Stimulated activated CD8-positive, alpha-beta memory T cell treated with anti-CD3 and anti-CD28 coated beads, Interleukin-4, amount 100 ng/mL, for 48 hours (primary cell): Measurements from ENCODE around the gene HSD3B7.

Source experiments
- DNase-seq: peaks from one replicate; pipeline ENCODE4 v3.0.0-alpha.2; 2020

Gene HSD3B7

DNA sequence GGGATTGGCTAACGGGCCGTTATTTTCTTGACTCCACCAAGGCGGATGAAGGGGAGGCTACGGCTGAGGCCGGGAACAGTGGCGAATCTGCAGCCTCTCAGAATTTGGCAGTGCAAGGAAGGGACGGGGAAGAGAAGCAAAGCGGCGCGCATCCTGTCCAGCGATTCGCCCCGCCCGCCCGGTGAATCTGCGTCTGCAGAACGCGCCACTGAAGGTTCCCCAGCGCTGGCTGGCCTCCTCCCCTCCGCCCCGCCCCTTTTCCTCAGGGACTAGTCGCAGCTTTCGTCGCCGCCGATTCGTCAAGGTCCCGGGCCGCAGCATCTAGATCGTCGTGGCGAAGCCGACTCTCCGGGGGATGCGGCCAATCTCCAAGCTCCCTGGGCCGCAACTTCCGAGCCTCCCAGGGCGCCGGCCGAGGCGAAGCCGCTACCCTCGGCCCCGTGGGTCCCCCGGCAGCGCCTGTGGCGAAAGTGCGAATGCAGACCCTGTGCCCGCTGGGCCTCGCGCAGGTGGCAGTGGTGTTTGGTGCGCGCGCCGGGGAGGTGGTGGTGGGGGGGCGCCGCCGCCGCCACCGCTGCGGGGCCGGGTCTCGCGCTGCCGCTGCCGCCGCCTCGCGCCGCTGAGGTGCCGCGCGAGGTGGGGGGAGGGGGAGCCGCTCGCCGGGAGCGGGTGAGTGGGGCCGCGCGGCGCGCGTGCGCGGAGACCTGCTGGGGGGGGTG lies 27.4 kb upstream of the HSD3B7 start, which contains the start of gene SETD1A:
Gene SETD1A (plus strand): TSS at position 299 of the 719 bp plus-strand sequence. CDS start 978 bp downstream, outside the sequence.
- peak; percentile 99 for DNase-seq

DNA sequence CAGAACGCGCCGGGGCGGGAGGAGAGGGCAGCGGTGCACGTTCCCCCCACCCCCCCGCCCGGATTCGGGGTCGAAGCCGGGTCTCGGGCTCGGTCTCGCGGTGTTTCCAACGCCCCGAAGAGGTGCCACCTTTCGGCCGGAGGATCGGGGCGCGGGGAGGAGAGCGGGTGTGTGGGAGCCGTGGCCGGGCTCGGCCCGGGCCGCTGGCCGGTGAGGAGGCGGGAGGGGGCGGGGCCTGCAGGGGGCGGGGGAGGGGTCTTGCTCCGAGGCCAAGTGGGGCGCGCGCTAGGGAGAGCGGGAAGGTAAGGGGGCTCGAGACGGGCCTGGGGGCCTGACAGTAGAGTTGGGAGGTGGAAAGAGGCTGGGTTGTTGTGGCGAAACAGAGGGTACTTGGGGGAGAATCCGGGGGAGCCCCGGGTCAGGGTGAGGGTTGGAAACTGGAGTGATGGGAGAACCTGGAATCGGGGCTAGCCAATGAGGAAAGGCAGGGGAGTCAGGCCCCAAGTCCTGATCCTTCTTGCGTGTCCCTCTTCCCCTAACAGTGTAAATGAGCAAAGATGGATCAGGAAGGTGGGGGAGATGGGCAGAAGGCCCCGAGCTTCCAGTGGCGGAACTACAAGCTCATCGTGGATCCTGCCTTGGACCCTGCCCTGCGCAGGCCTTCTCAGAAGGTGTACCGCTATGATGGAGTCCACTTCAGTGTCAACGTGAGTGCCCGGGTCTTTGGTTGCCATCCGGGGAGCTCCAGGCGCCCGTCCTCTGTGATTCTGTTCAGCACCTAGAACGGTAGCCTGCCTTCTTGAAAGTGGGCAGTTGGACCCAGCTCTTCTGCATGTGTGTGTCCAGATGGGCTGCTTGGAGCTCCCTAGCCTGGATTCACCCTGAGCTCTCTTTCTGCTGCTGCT lies 26.6 kb upstream of the HSD3B7 start:
- DNase-seq = no peak

DNA sequence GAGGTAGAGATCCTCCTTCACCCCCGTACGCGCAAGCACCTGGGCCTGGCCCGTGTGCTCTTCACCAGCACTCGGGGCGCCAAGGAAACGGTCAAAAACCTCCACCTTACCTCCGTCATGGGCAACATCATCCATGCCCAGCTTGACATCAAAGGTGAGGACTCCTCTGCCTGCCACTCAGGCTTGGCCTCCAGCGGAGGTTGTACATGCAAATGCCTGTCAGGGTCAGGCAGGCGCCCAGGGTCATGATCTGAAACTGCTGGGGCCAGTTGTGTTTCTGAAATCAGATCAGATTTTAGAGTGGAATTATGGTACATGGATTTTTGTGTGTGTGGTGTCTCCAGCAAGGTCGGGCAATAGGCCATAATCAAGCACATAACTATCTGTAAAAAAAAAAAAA lies 23.6 kb upstream of the HSD3B7 start:
- no peak for DNase-seq

DNA sequence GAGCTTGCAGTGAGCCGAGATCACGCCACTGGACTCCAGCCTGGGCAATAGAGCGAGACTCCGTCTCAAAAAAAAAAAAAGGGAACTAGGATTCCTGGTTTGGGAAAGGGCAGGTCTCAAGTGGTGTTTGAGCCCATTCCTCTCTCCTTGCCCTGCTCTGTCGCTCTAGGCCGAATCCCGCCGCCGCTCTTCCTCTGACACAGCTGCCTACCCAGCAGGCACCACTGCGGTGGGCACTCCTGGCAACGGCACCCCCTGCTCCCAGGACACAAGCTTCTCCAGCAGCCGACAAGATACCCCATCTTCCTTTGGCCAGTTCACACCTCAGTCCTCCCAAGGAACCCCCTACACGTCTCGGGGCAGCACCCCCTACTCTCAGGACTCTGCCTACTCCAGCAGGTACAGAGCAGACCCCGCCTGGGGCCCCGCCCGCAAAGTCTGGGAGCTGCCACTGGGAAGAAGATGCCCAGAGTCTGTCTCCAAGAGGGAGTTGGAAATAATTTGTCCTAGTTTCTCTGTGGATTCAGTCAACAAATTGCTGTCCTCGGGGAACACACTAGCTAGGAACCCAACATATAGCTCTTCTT lies 21.0 kb upstream of the HSD3B7 start:
- DNase-seq = no peak

DNA sequence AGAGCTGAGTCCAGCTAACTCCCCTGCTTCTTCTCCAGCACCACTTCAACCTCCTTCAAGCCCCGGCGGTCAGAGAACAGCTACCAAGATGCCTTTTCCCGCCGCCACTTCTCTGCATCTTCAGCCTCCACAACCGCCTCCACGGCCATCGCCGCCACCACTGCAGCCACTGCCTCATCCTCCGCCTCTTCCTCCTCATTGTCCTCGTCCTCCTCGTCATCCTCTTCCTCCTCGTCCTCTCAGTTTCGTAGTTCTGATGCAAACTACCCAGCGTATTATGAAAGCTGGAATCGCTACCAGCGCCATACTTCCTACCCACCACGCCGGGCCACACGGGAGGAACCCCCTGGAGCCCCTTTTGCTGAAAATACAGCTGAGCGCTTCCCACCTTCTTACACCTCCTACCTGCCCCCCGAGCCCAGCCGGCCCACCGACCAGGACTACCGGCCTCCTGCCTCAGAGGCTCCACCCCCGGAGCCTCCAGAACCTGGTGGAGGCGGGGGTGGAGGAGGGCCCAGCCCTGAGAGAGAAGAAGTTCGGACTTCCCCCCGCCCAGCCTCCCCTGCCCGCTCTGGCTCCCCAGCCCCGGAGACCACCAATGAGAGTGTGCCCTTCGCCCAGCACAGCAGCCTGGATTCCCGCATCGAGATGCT lies 20.3 kb upstream of the HSD3B7 start:
- no peak for DNase-seq

DNA sequence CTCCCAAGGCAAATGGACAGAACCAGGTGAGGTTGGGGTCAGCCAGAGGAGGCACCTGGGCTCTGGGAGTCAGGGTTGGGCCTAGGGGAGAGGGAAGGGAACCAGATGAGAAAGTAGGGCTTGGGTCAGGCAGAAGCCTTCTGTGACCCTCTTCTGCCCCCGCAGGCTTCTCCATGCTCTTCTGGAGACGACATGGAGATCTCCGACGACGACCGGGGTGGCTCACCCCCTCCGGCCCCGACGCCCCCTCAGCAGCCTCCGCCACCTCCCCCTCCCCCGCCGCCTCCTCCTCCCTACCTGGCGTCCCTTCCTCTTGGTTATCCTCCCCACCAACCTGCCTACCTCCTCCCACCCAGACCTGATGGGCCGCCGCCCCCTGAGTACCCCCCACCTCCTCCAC lies 19.6 kb upstream of the HSD3B7 start:
- DNase-seq = no peak

DNA sequence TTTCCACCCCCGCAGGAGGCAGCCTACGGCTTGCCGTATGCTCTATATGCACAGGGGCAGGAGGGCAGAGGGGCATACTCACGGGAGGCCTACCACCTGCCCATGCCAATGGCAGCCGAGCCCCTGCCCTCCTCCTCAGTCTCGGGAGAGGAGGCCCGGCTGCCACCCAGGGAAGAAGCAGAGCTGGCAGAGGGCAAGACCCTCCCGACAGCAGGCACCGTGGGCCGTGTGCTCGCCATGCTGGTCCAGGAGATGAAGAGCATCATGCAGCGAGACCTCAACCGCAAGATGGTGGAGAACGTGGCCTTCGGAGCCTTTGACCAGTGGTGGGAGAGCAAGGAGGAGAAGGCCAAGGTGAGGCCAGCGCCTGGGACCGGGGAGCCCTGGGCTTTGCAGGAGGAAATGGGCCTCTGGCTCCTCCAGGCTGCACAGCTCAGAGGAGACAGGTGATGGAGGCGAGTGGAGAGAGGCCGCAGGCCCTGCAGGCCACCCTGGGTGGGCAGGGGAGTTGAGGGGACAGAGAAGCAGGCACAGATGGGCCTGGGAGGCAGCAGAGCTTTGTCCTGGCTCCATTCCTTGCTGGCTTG lies 18.9 kb upstream of the HSD3B7 start:
- DNase-seq = no peak

DNA sequence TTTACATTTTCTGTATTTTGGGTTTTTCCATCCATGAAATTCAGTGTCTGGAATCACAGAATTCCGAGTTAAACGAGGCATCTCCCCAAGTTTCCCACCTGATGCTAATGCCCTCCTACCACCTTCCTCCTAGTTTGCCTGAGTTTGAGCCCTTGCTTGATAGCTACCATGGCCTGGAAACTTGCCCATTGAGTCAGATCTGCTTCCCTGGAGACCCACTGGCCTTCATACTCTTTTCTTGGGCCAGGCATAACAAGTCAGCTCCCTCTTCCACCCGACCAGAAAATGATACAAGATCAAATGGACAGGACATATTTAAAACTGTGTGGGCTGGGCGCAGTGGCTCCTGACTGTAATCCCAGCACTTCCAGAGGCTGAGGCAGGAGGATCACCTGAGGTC lies 17.2 kb upstream of the HSD3B7 start:
- DNase-seq = no peak

DNA sequence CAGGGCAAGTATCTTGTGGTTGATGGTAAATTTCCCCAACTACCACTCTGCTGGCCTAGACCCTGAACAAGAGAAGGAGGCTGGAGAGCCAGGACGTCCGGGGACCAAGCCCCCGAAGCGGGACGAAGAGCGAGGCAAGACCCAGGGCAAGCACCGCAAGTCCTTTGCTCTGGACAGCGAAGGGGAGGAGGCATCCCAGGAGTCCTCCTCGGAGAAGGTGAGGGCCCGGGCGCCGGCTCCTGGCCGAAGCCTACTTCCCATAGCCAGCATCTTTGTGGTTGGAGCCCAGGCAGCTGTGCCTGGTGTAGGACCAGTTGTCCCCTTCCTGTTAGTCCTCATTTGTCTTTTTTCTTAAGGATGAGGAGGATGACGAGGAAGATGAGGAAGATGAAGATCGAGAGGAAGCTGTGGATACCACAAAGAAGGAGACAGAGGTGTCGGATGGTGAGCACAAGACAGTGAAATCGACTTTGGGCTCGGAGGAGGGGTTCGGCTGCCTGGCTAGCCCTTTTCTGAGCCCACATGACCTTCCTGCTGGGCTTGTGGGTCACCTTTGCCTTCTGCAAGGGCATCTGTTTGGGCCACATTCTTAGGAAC lies 15.7 kb upstream of the HSD3B7 start:
- DNase-seq = no peak

DNA sequence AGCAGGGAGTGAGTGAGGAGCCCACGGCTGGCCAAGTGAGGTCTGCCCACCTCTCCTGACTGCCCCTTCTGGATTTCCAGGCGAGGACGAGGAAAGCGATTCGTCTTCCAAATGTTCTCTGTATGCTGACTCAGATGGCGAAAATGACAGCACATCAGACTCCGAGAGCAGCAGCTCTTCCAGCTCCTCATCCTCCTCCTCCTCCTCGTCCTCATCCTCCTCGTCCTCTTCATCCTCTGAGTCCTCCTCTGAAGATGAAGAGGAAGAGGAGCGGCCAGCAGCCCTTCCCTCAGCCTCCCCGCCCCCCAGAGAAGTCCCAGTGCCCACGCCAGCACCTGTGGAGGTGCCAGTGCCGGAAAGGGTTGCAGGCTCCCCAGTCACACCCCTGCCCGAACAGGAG lies 13.7 kb upstream of the HSD3B7 start:
- no peak for DNase-seq

DNA sequence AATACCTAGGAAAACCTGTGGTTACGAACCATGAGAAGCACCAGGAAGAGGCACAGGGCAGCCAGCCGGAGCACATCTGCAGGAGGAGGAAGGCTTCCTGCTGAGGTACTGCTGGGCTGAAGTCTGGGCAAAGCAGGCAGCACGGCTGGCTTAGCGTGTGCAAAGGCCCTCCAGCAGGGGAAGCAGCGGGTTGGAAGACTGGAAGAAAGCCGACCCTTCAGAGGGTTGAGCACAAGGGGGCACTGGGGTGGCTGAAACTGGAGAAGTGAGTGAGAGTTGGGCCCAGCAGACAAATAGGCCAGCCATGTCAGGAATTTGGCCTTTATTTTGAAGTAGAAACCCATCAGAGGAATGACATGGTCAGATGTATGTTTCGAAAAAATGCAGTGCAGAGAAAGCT lies 12.1 kb upstream of the HSD3B7 start:
- DNase-seq = no peak

DNA sequence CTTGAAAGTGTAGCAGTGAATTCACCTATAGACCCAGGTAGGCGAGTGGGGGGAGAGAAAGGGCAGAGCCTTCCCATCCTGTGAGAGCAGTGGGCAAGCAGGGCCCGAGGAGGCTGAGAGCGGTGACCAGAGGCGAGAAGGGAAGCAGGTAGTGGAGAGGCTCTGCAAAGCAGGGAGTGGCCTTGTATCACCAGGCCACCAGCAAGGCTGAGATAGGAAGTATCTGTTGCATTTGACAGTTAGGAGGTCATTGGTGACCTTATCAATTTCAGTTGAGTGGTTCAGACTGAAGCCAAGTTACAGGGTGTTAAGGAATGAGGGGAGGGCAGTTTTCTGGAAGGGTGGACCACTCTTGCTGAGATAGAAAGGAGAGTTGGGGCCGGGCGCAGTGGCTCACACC lies 10.7 kb upstream of the HSD3B7 start:
- DNase-seq = no peak

DNA sequence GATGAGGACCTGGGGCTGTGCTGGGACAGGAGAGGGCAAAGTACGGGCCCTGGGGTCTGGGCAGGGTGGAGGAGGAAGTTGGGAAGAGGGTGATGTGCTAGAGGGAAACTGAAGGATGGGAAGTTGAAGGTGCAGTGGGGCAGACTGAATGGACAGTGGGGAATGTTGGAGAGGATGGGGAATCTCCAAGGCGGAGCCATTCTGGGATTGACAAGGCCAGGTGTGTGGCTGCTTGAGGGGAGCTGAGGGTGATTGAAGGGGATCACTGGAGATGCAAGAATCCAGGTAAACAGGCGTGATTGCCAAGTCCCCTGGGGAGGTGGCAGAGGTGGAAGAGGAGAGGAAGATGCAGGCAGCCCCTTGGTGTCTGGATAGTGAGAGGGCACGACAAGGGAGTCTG lies 8.5 kb upstream of the HSD3B7 start:
- no peak for DNase-seq

DNA sequence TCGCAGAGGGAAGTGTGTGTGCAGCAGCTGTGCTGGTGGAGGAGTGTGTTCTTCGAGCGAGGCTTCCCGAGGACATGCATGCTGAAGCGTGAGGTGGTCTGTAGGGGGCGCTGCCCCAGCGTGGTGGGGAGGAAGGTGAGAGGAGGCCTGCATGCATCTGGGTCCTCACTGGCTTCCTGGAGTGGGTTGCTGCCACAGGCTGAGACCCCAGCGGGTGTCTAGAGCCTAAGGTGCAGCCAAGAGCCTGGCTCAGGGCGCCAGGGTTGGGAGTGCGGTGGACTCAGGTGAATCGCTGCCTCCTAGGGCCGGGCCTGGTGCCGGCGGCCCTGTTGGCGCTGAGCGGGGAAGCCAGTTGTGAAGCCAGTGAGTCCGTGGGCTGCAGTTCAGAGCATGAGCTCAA lies 7.5 kb upstream of the HSD3B7 start:
- peak; percentile 61 for DNase-seq

DNA sequence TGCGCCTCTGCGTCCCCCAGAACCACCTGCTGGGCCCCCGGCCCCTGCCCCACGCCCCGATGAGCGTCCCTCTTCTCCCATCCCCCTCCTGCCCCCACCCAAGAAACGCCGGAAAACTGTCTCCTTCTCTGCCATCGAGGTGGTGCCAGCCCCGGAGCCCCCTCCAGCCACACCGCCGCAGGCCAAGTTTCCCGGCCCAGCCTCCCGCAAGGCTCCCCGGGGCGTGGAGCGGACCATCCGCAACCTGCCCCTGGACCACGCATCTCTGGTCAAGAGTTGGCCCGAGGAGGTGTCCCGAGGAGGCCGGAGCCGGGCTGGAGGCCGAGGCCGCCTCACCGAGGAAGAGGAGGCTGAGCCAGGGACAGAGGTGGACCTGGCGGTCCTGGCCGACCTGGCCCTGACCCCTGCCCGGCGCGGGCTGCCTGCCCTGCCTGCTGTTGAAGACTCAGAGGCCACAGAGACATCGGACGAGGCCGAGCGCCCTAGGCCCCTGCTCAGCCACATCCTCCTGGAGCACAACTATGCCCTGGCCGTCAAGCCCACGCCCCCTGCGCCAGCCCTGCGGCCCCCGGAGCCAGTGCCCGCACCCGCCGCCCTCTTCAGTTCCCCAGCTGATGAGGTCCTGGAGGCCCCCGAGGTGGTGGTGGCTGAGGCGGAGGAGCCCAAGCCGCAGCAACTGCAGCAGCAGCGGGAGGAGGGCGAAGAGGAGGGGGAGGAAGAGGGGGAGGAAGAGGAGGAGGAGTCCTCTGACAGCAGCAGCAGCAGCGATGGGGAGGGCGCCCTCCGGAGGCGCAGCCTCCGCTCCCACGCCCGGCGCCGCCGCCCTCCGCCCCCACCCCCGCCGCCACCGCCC lies 5.6 kb upstream of the HSD3B7 start:
- no peak for DNase-seq

DNA sequence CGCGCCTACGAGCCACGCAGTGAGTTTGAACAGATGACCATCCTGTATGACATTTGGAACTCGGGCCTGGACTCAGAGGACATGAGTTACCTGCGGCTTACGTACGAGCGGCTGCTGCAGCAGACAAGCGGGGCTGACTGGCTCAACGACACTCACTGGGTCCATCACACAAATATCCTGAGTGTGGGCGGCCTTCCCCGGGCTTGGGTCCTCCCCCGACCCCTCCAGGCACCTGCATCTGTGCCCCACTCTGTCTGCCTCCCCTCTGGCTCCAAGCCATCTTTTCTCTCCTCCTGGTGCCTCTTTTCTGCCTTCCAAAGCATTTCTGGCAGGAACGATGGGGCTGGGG lies 5.0 kb upstream of the HSD3B7 start:
- no peak for DNase-seq

DNA sequence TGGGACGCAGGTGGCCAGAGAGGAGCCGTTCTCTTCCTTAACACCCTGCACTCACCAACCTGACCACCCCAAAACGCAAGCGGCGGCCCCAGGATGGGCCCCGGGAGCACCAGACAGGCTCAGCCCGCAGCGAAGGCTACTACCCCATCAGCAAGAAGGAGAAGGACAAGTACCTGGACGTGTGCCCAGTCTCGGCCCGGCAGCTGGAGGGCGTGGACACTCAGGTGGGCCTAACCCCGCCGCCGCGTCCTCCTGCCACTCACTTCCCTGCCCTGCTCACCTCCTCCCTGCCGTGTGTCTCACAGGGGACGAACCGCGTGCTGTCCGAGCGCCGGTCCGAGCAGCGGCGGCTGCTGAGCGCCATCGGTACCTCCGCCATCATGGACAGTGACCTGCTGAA lies 4.6 kb upstream of the HSD3B7 start:
- no peak for DNase-seq

DNA sequence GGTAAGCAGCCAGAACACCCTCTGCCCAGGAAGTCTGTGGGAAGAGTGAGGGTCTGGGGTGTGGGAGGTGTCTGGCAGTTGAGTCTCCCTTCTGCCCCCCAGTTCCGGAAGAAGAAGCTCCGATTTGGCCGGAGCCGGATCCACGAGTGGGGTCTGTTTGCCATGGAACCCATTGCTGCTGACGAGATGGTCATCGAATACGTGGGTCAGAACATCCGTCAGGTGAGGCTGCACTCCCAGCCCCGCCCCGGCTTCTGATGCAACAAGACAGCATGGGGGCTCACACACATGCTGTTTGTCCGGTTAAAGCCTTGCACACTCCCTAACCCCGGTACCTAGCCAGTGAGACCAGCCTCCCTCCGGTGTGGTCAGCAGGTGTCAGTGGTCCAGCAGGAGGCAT lies 4.0 kb upstream of the HSD3B7 start:
- no peak for DNase-seq

DNA sequence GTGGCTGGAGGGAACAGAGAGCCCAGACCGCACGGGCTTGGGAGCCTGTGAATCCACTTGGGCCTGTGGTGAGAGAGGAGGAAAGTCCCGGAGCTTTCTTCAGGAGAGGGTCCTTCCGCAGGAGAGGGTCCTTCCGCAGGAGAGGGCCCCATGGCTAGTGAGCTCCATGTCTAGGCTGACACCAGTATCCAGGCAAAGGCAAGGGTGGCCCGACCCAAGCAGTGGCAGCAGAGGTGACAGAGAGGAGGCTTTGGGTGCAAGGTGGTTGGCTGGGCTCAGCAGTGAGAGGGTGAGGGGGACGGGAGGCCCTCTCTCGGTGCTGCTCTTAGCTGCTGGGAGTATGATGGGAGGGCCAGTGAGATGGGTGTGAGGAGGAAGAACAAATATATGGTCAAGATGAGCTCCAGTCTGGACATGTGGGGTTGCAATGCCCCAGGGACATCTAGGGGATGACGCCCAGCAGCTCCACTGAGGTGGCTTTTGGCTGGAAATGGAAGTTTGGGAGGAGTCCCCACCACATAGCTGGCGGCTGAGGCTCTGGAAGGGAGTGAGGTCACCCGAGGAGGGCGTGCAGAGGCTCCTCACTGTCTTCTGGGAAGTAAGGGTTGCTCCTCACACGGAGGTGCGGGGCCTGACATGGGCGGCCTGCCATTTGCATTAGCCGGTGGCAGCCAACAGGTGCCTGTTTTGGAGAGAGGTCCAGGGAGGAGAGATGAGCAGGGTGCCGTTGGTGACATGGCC lies 2.3 kb upstream of the HSD3B7 start:
- DNase-seq = no peak

DNA sequence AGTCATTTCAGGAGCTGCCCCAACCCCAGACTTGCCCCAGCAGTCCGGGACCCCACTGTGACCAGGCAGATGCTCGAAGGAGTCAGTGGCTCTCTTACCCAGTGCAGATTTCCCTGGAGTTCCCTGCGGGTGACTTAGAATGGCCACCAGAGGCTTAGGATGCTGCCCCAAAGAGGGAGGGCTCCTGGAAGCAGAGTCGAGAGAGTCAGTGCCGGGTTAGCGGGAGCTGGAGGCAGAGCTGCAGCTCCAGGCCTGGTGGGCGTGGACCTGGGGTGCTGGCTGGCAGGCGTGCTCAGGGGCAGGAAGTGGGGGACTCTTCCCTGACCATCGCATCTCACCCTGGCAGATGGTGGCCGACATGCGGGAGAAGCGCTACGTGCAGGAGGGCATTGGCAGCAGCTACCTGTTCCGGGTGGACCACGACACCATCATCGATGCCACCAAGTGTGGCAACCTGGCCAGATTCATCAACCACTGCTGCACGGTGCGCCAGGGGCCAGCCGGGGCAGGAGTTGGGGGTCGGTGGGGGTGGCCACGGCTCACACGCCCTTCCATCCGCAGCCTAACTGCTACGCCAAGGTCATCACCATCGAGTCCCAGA lies 1.6 kb upstream of the HSD3B7 start:
- no peak for DNase-seq
